ENCODE data around the gene ARID4B.

ARID4B gene

GRCh38 chr1:235325854-235326253, 2.1 kb downstream of the ARID4B start:
- H3K4me3 ChIP-seq: peak overlapping the region; percentile 77 to 98
- DNase-seq: no peak
- TF ChIP-seq CTCF (IDR thresholded peaks at IDR 0.05): no peak
- peaks cover 0 to 72% (median 56%) of the 10 kb centered on the region in 4 donors for H3K4me1 ChIP-seq
- no peaks in the 10 kb centered on the region for H3K9me3 ChIP-seq
- peaks cover 0 to 9% (median 0%) of the 10 kb centered on the region in 3 donors for H3K36me3 ChIP-seq
- H3K27me3 ChIP-seq: no peaks in the 10 kb centered on the region
- H3K27ac ChIP-seq: peak overlapping the region in 1 of 2 donors; percentile 96
- intact Hi-C loops (cut with DNase I; ENCODE audit: low total_unique reads): loop anchor here (2.0 to 10.0 kb wide), 3 partner anchors 41 to 91 kb away; partner anchors contain the start of gene TBCE

- DNase-seq: no peak
- H3K27ac ChIP-seq: peak overlapping the region in 1 of 2 donors; percentile 7
- intact Hi-C loops (cut with DNase I; ENCODE audit: low total_unique reads): loop anchor here (10.0 kb wide), 1 partner anchor 70 kb away; no protein-coding TSS in a partner anchor
Measured at GRCh38 chr1:235325139-235325538, 2.8 kb downstream of the ARID4B start.

GRCh38 chr1:235324296-235324695, 3.7 kb downstream of the ARID4B start:
- intact Hi-C loops (cut with DNase I; ENCODE audit: low total_unique reads): loop anchor here (10.0 kb wide), 1 partner anchor 69 kb away; no protein-coding TSS in a partner anchor
- DNase-seq: no peak
- no peak overlapping the region for H3K4me3 ChIP-seq
- peaks cover 0 to 66% (median 42%) of the 10 kb centered on the region in 4 donors for H3K4me1 ChIP-seq
- peaks cover 0 to 9% (median 0%) of the 10 kb centered on the region in 3 donors for H3K36me3 ChIP-seq
- no peaks in the 10 kb centered on the region for H3K9me3 ChIP-seq
- H3K27me3 ChIP-seq: no peaks in the 10 kb centered on the region
- no peak for TF ChIP-seq CTCF (IDR thresholded peaks at IDR 0.05)
- no peak overlapping the region for H3K27ac ChIP-seq

More at GRCh38 chr1:235325139-235325538, 2.8 kb downstream of the ARID4B start:
- H3K4me1 ChIP-seq: peaks cover 0 to 72% (median 50%) of the 10 kb centered on the region in 4 donors
- peak overlapping the region; percentile 4 to 98 for H3K4me3 ChIP-seq
- H3K9me3 ChIP-seq: no peaks in the 10 kb centered on the region
- no peaks in the 10 kb centered on the region for H3K27me3 ChIP-seq
- H3K36me3 ChIP-seq: peaks cover 0 to 9% (median 0%) of the 10 kb centered on the region in 3 donors
- no peak for TF ChIP-seq CTCF (IDR thresholded peaks at IDR 0.05)

- DNase-seq: no peak
- Histone ChIP-seq H3K36me3 (peaks cover 0 to 11% (median 7%) of the 10 kb centered on the region in 3 donors), H3K27me3 (no peaks in the 10 kb centered on the region), H3K4me1 (peaks cover 0 to 65% (median 34%) of the 10 kb centered on the region in 4 donors), H3K27ac (no peak overlapping the region), H3K9me3 (no peaks in the 10 kb centered on the region), H3K4me3 (no peak overlapping the region)
- intact Hi-C loops (cut with DNase I; ENCODE audit: low total_unique reads): loop anchor here (10.0 kb wide), 1 partner anchor 66 kb away; no protein-coding TSS in a partner anchor
- TF ChIP-seq CTCF (IDR thresholded peaks at IDR 0.05): no peak
Measured at GRCh38 chr1:235320521-235321179, 7.3 kb downstream of the ARID4B start.

GRCh38 chr1:235319255-235319654, 8.7 kb downstream of the ARID4B start:
- Histone ChIP-seq H3K4me3 (no peak overlapping the region), H3K27me3 (no peaks in the 10 kb centered on the region), H3K27ac (no peak overlapping the region), H3K9me3 (no peaks in the 10 kb centered on the region), H3K36me3 (peaks cover 0 to 11% (median 7%) of the 10 kb centered on the region in 3 donors), H3K4me1 (peaks cover 0 to 59% (median 25%) of the 10 kb centered on the region in 4 donors)
- no peak for DNase-seq
- intact Hi-C loops (cut with DNase I; ENCODE audit: low total_unique reads): no loop called here
- TF ChIP-seq CTCF (IDR thresholded peaks at IDR 0.05): no peak
